ENCODE measurements around the gene GCNT3. TPM values are rescaled to one million over a fixed set of nuclear protein-coding genes. Genes with fewer than 3 reads are reported as not detected.
A peak's percentile ranks its signal among the peaks of the same experiment; 100 is the strongest.

Gene GCNT3
- polyA plus RNA-seq, 3 donors, result not detected

GRCh38 chr15:59646277-59646676 is 34.7 kb downstream of the GCNT3 start:
- WGBS (ENCODE audit: insufficient coverage), result no CpG with 5 or more reads among the region's 1 CpG
- peaks cover 11% of the 10 kb centered on the region for H3K79me2 ChIP-seq (ENCODE audit: insufficient read depth, low read length)
- H3K27ac ChIP-seq (ENCODE audit: low read depth in 1 of 2, low read length in 2 of 2), result no peak overlapping the region
- no peaks in the 10 kb centered on the region for H3K4me1 Mint-ChIP-seq
- no peak overlapping the region for H3K4me2 ChIP-seq (replicated peaks; ENCODE audit: extremely low read depth, low read length, poor library complexity, severe bottlenecking)
- H3K4me3 ChIP-seq (replicated peaks in 1 of 3; ENCODE audit: low read depth in 2 of 3, low read length in 3 of 3), result no peak overlapping the region
- H3K9me3 ChIP-seq (replicated peaks in 1 of 2; ENCODE audit: control insufficient read depth in 1 of 2, insufficient read depth in 1 of 2, low read length in 2 of 2), result no peaks in the 10 kb centered on the region
- H4K20me1 ChIP-seq (ENCODE audit: insufficient read depth, low read length), result peaks cover 13% of the 10 kb centered on the region
- H3K27ac Mint-ChIP-seq, result no peak overlapping the region
- peaks cover 65 to 90% of the 10 kb centered on the region in 2 donors for H3K36me3 ChIP-seq (replicated peaks in 1 of 2; ENCODE audit: control insufficient read depth in 1 of 2, insufficient read depth in 2 of 2, low read length in 2 of 2)
- no peaks in the 10 kb centered on the region for H3K4me1 ChIP-seq (ENCODE audit: control insufficient read depth in 1 of 2, insufficient read depth in 2 of 2, low read length in 2 of 2)
- H3K36me3 Mint-ChIP-seq, result peaks cover 39 to 68% of the 10 kb centered on the region in 2 donors
- H3K27me3 ChIP-seq (ENCODE audit: control insufficient read depth in 2 of 2, insufficient read depth in 2 of 2, low read length in 2 of 2), result no peaks in the 10 kb centered on the region
- H3K27me3 Mint-ChIP-seq (ENCODE audit: low read depth in 3 of 3), result no peaks in the 10 kb centered on the region
- no peak overlapping the region for H3K9ac ChIP-seq (ENCODE audit: insufficient read depth, low read length, poor library complexity, severe bottlenecking)
- no peak for DNase-seq
- no peaks in the 10 kb centered on the region for H3K9me3 Mint-ChIP-seq
- TF ChIP-seq CTCF (IDR thresholded peaks at IDR 0.05), result no peak
- no peak overlapping the region for H3K4me3 Mint-ChIP-seq
- intact Hi-C loops (cut with micrococcal nuclease), result no loop called here
- H2AFZ ChIP-seq (ENCODE audit: insufficient read depth, low read depth, low read length, poor library complexity, severe bottlenecking), result no peak overlapping the region

- no peaks in the 10 kb centered on the region for H3K9me3 Mint-ChIP-seq
- H3K36me3 ChIP-seq (replicated peaks in 1 of 2; ENCODE audit: control insufficient read depth in 1 of 2, insufficient read depth in 2 of 2, low read length in 2 of 2), result peaks cover 67 to 90% of the 10 kb centered on the region in 2 donors
These were observed 35.5 kb downstream of the GCNT3 start for GRCh38 chr15:59647085-59647484.

More at GRCh38 chr15:59647085-59647484, 35.5 kb downstream of the GCNT3 start:
- no peak for TF ChIP-seq CTCF (IDR thresholded peaks at IDR 0.05)
- WGBS (ENCODE audit: insufficient coverage), result no CpG with 5 or more reads among the region's 1 CpG
- Histone ChIP-seq H3K4me1 (ENCODE audit: control insufficient read depth in 1 of 2, insufficient read depth in 2 of 2, low read length in 2 of 2) (no peaks in the 10 kb centered on the region), H3K4me3 (replicated peaks in 1 of 3; ENCODE audit: low read depth in 2 of 3, low read length in 3 of 3) (no peak overlapping the region), H3K4me2 (replicated peaks; ENCODE audit: extremely low read depth, low read length, poor library complexity, severe bottlenecking) (no peak overlapping the region), H3K27ac (ENCODE audit: low read depth in 1 of 2, low read length in 2 of 2) (no peak overlapping the region), H2AFZ (ENCODE audit: insufficient read depth, low read depth, low read length, poor library complexity, severe bottlenecking) (no peak overlapping the region), H4K20me1 (ENCODE audit: insufficient read depth, low read length) (peaks cover 13% of the 10 kb centered on the region), H3K27me3 (ENCODE audit: control insufficient read depth in 2 of 2, insufficient read depth in 2 of 2, low read length in 2 of 2) (no peaks in the 10 kb centered on the region), H3K79me2 (ENCODE audit: insufficient read depth, low read length) (peaks cover 19% of the 10 kb centered on the region), H3K9me3 (replicated peaks in 1 of 2; ENCODE audit: control insufficient read depth in 1 of 2, insufficient read depth in 1 of 2, low read length in 2 of 2) (no peaks in the 10 kb centered on the region), H3K9ac (ENCODE audit: insufficient read depth, low read length, poor library complexity, severe bottlenecking) (no peak overlapping the region)
- H3K36me3 Mint-ChIP-seq, result peaks cover 40 to 69% of the 10 kb centered on the region in 2 donors
- no peaks in the 10 kb centered on the region for H3K4me1 Mint-ChIP-seq
- H3K4me3 Mint-ChIP-seq, result no peak overlapping the region
- intact Hi-C loops (cut with micrococcal nuclease), result no loop called here
- H3K27me3 Mint-ChIP-seq (ENCODE audit: low read depth in 3 of 3), result no peaks in the 10 kb centered on the region
- peak overlapping the region in 1 of 7 donors; percentile 58 for H3K27ac Mint-ChIP-seq
- DNase-seq, result no peak
